Epithelial cell of esophagus (primary cell): ENCODE data around the gene PRKCZ.

ENCODE experiments used
- DNase-seq: peaks from one replicate; pipeline ENCODE4 v3.0.0; 2010; ENCODE audit warnings: low read depth
- H3K4me3 ChIP-seq: 2 replicates; pipeline ENCODE4 v1.5.1; 2011; ENCODE audit warnings: mild to moderate bottlenecking, low read length, control low read depth
- TF ChIP-seq, protein P1 (sequence below): IDR thresholded peaks from 2 replicates; pipeline ENCODE4 v1.5.1; 2011; ENCODE audit warnings: low read depth, mild to moderate bottlenecking, low read length, control low read depth, inconsistent platforms; ENCODE audit not compliant: insufficient read depth; ENCODE audit errors: missing control alignments

The PRKCZ gene

GRCh38 chr1:2200308-2200943, 150.2 kb downstream of the PRKCZ start:
- DNase-seq: no peak

GRCh38 chr1:2201062-2201461, 150.9 kb downstream of the PRKCZ start:
- H3K4me3 ChIP-seq: no peak overlapping the region
- DNase-seq: no peak
- TF ChIP-seq, protein P1, sequence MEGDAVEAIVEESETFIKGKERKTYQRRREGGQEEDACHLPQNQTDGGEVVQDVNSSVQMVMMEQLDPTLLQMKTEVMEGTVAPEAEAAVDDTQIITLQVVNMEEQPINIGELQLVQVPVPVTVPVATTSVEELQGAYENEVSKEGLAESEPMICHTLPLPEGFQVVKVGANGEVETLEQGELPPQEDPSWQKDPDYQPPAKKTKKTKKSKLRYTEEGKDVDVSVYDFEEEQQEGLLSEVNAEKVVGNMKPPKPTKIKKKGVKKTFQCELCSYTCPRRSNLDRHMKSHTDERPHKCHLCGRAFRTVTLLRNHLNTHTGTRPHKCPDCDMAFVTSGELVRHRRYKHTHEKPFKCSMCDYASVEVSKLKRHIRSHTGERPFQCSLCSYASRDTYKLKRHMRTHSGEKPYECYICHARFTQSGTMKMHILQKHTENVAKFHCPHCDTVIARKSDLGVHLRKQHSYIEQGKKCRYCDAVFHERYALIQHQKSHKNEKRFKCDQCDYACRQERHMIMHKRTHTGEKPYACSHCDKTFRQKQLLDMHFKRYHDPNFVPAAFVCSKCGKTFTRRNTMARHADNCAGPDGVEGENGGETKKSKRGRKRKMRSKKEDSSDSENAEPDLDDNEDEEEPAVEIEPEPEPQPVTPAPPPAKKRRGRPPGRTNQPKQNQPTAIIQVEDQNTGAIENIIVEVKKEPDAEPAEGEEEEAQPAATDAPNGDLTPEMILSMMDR: no peak

More at GRCh38 chr1:2200308-2200943, 150.2 kb downstream of the PRKCZ start:
- TF ChIP-seq, protein P1: no peak
- H3K4me3 ChIP-seq: no peak overlapping the region

- H3K4me3 ChIP-seq: no peak overlapping the region
- no peak for DNase-seq
- TF ChIP-seq, protein P1: no peak
Observed at GRCh38 chr1:2202008-2202575, 151.9 kb downstream of the PRKCZ start.

GRCh38 chr1:2202843-2203601, 152.8 kb downstream of the PRKCZ start:
- H3K4me3 ChIP-seq: no peak overlapping the region
- no peak for DNase-seq
- TF ChIP-seq, protein P1: no peak

DNA sequence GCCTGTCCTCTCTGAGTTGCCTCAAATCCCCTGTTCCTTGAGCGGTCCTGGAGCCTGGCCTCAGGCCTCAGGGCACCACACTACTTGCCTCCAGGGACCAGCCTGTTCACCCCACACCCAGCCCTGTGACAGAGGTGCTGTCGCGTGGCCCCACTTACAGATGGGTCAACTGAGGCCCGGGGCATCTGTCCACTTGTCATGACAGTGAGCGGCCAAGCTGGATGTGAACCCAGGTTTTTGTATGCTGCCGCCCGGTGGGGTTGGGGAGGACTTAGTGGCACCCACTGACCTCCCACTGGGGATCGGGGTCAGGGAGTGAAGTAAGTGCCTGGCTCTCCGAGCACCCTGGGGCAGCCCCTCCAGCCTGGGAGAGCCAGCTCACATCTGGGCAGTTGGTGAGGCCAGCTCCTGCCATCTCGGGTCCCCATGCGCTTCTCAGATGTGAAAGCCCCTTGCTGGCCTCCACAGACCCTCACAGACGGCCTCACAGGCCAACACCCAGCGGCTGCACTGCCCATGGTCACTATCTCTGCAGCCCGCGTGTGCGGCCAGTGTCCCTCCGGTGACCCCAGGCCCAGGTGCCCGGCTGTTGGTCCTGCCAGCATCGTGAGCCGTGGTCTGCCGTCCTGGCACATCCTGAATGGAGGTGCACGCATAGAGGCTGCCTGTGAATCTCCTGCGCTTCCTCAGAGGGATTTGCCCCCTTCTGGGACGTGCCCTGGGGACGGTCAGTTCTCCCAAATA, 153.6 kb downstream of the PRKCZ start:
- H3K4me3 ChIP-seq: no peak overlapping the region
- DNase-seq: no peak
- TF ChIP-seq, protein P1: no peak

GRCh38 chr1:2204415-2205190, 154.4 kb downstream of the PRKCZ start:
- no peak for DNase-seq
- TF ChIP-seq, protein P1: no peak
- H3K4me3 ChIP-seq: no peak overlapping the region
